ENCODE measurements around the gene DCTN5.

DCTN5 gene

DNA sequence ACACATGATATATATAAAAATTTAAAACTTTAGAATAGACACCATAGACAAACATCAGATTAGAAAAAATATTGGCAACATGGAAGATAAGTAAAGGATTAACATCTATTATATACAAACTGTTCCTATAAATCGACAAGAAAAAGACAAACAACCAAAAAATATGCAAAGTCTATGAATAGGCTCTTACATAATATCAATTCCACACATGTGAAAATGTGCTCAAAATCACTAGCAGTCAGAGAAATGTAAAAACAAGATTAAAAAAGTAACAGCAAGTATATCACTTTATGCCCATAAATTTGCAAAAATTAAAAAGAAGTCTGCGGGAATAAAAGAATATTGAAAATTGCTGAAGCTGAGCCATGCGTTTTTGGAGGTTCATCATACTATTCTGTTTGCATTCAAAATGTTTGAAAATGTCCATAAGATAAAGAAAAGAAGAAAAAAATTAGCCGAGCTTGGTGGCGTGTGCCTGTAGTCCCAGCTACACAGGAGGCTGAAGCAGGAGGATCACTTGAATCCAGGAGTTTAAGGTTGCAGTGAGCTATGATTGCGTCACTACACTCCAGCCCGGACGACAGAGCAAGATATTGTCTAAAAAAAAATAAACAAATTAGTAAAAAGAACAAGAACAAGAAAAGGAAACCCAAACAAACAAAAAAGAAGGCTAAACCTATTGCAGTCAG, 83.0 kb downstream of the DCTN5 start:
- DNase-seq (ENCODE audit: extremely low read depth in 1 of 2, low read depth in 1 of 2), result no peak

GRCh38 chr16:23724785-23725131, 83.5 kb downstream of the DCTN5 start:
- DNase-seq (ENCODE audit: extremely low read depth in 1 of 2, low read depth in 1 of 2), result no peak

GRCh38 chr16:23726710-23727109, 85.4 kb downstream of the DCTN5 start:
- no peak for DNase-seq (ENCODE audit: extremely low read depth in 1 of 2, low read depth in 1 of 2)

All from activated CD8-positive, alpha-beta memory T cell treated with anti-CD3 and anti-CD28 coated beads for 1 hour (primary cell).